ENCODE data around the gene EMC9. TPM values are rescaled to one million over a fixed set of nuclear protein-coding genes. Genes with fewer than 3 reads are reported as not detected.

Gene EMC9
- polyA plus RNA-seq, 2 donors: 24.5 to 26.6 TPM

- 84 to 87% methylated on average over 2 of the region's 2 CpGs for WGBS, 2 donors
- no peak overlapping the region for H3K4me3 ChIP-seq (ENCODE audit: low read depth in 1 of 2, low read length in 2 of 2)
- H3K9me3 ChIP-seq (ENCODE audit: control insufficient read depth in 2 of 2, insufficient read depth in 1 of 2, low read depth in 1 of 2, low read length in 1 of 2): no peaks in the 10 kb centered on the region
- no peaks in the 10 kb centered on the region for H3K27me3 ChIP-seq (ENCODE audit: control insufficient read depth in 1 of 2, insufficient read depth in 2 of 2, low read length in 2 of 2)
- no peak overlapping the region for H3K27ac ChIP-seq (ENCODE audit: low read depth in 2 of 2, low read length in 1 of 2)
- H3K36me3 ChIP-seq (ENCODE audit: control insufficient read depth in 2 of 2, insufficient read depth in 2 of 2, low read length in 1 of 2): peaks cover 3 to 10% of the 10 kb centered on the region in 2 donors
- peaks cover 8 to 14% of the 10 kb centered on the region in 2 donors for H3K4me1 ChIP-seq (ENCODE audit: control insufficient read depth in 2 of 2, insufficient read depth in 2 of 2, low read length in 1 of 2)
These were observed 2.1 kb upstream of the EMC9 start for GRCh38 chr14:24143511-24143910.

DNA sequence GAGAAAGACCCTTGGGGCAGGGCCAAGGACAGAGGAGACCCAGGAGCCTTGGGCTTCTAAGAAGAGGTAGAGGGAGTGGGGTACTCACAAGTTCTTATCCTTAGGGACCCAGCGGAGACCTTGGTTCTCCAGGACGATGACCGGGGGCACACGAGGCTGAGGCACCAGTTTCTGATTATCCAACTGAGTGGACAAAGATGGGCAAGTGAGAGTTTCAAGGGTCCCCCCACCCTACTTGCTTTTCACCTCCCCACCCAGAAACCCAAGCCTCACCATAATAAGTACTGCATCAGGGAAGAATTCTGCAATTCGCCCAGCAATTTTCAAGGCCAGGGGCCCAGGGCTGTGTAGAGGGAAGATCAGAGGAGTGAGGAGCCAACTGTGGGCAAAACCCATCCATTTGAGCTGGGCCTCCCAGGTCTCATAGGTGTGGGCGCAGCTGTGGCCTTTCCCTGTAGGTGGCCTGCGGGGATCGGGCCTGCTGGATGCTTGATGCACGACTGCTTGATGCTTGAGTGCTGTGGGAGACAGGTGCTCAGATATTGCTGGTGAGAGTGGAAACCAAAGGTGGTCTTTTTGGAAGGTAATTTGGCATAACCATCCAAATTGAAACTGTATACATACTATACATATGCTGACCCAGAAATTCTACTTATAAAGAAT lies 2.0 kb downstream of the EMC9 start:
- H3K4me3 ChIP-seq (ENCODE audit: low read depth in 1 of 2, low read length in 2 of 2): no peak overlapping the region
- WGBS, 2 donors: 72 to 81% methylated on average over 9 of the region's 9 CpGs
- peaks cover 8 to 15% of the 10 kb centered on the region in 2 donors for H3K4me1 ChIP-seq (ENCODE audit: control insufficient read depth in 2 of 2, insufficient read depth in 2 of 2, low read length in 1 of 2)
- no peak overlapping the region for H3K27ac ChIP-seq (ENCODE audit: low read depth in 2 of 2, low read length in 1 of 2)
- no peaks in the 10 kb centered on the region for H3K9me3 ChIP-seq (ENCODE audit: control insufficient read depth in 2 of 2, insufficient read depth in 1 of 2, low read depth in 1 of 2, low read length in 1 of 2)
- peaks cover 3 to 18% of the 10 kb centered on the region in 2 donors for H3K36me3 ChIP-seq (ENCODE audit: control insufficient read depth in 2 of 2, insufficient read depth in 2 of 2, low read length in 1 of 2)
- H3K27me3 ChIP-seq (ENCODE audit: control insufficient read depth in 1 of 2, insufficient read depth in 2 of 2, low read length in 2 of 2): no peaks in the 10 kb centered on the region

DNA sequence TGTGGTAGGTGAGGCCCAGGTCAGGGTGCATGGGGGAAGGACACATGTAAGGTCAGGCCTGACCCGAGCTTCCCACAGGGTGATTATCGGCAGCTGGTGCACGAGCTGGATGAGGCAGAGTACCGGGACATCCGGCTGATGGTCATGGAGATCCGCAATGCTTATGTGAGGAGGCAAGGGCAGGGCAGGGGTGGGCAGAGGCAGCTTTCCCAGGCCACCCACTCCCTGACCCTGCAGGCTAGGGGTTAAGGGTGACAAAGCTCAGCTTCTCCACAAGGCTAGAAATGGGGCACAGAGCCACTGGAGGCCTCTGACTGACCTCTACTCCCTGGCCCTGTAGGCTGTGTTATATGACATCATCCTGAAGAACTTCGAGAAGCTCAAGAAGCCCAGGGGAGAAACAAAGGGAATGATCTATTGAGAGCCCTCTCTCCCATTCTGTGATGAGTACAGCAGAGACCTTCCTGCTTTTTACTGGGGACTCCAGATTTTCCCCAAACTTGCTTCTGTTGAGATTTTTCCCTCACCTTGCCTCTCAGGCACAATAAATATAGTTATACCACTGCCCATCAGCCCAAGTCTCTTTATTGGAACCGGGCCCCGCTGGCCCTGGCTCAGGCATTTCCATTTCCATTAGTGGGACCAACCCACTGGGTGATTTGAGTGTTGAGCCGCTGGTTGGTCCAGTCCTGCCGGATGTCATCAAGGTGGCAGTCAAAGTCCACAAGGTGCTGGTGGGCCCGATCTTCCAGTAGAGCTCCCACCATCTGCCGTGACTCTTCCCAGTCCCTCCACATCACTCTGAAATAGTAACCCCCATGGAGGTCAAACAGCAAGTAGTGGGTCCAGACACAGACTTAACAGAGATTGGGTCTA lies 2.8 kb downstream of the EMC9 start:
- Histone ChIP-seq H3K27ac (ENCODE audit: low read depth in 2 of 2, low read length in 1 of 2) (no peak overlapping the region), H3K27me3 (ENCODE audit: control insufficient read depth in 1 of 2, insufficient read depth in 2 of 2, low read length in 2 of 2) (no peaks in the 10 kb centered on the region), H3K9me3 (ENCODE audit: control insufficient read depth in 2 of 2, insufficient read depth in 1 of 2, low read depth in 1 of 2, low read length in 1 of 2) (no peaks in the 10 kb centered on the region), H3K4me1 (ENCODE audit: control insufficient read depth in 2 of 2, insufficient read depth in 2 of 2, low read length in 1 of 2) (peaks cover 8 to 15% of the 10 kb centered on the region in 2 donors), H3K36me3 (ENCODE audit: control insufficient read depth in 2 of 2, insufficient read depth in 2 of 2, low read length in 1 of 2) (peaks cover 3 to 14% of the 10 kb centered on the region in 2 donors), H3K4me3 (ENCODE audit: low read depth in 1 of 2, low read length in 2 of 2) (no peak overlapping the region)
- WGBS, 2 donors: 80 to 81% methylated on average over 13 of the region's 13 CpGs

- peaks cover 8 to 15% of the 10 kb centered on the region in 2 donors for H3K4me1 ChIP-seq (ENCODE audit: control insufficient read depth in 2 of 2, insufficient read depth in 2 of 2, low read length in 1 of 2)
- no peak overlapping the region for H3K4me3 ChIP-seq (ENCODE audit: low read depth in 1 of 2, low read length in 2 of 2)
These were observed 3.6 kb downstream of the EMC9 start for GRCh38 chr14:24137529-24138395.

GRCh38 chr14:24136684-24137528 lies 4.5 kb downstream of the EMC9 start:
- WGBS, 2 donors: 25% methylated on average over 13 of the region's 13 CpGs
- peaks cover 8 to 15% of the 10 kb centered on the region in 2 donors for H3K4me1 ChIP-seq (ENCODE audit: control insufficient read depth in 2 of 2, insufficient read depth in 2 of 2, low read length in 1 of 2)

More at GRCh38 chr14:24137529-24138395, 3.6 kb downstream of the EMC9 start:
- Histone ChIP-seq H3K27me3 (ENCODE audit: control insufficient read depth in 1 of 2, insufficient read depth in 2 of 2, low read length in 2 of 2) (no peaks in the 10 kb centered on the region), H3K27ac (ENCODE audit: low read depth in 2 of 2, low read length in 1 of 2) (peak overlapping the region in 1 of 2 donors; percentile 87), H3K9me3 (ENCODE audit: control insufficient read depth in 2 of 2, insufficient read depth in 1 of 2, low read depth in 1 of 2, low read length in 1 of 2) (no peaks in the 10 kb centered on the region), H3K36me3 (ENCODE audit: control insufficient read depth in 2 of 2, insufficient read depth in 2 of 2, low read length in 1 of 2) (peaks cover 3 to 14% of the 10 kb centered on the region in 2 donors)
- WGBS, 2 donors: 79 to 87% methylated on average over 8 of the region's 8 CpGs

DNA sequence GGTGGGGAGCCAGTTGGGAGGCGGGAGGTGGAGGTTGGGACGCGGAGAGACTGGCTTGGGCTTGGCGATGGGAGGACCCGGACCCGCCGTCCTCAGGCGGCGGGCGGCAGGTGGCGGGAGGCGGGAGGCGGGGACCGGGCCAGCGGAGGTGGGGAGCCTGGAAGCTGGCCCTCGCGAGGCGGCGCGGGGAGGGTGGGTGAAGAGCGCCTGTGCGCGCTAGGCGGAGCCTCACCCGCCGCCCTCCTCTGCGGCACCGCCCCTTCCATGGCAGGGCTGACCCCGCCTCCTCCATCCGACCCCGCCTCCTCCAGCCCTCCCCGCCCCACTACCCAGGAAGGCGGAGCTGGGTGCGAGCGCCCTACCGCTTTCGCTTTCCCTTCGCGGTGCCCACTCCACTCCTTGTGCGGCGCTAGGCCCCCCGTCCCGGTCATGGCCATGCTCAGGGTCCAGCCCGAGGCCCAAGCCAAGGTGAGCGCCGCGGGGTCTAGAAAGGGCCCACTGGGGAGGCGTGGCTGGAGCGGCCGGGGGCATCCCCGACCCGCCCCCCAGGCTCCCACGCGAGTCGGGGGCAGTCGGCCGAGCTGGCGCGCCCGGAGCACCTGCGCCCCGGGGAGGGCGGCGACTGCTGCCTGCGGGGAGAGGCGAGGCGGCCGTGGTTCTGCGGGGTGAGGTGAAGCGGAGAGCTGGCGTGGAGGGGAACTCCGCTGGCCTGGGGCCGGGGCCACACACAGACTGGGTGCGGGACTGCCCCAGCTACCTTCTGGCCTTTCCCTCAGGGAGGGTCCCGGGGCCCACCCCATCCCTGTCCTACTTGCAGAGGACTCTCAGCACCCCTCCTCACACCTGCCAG lies 5.3 kb downstream of the EMC9 start, which contains the start of gene PSME1:
Gene PSME1 (plus strand): TSS at position 361 of the 850 bp plus-strand sequence. CDS start 69 bp downstream, at position 430.
- Histone ChIP-seq H3K36me3 (ENCODE audit: control insufficient read depth in 2 of 2, insufficient read depth in 2 of 2, low read length in 1 of 2) (peaks cover 3 to 14% of the 10 kb centered on the region in 2 donors), H3K27me3 (ENCODE audit: control insufficient read depth in 1 of 2, insufficient read depth in 2 of 2, low read length in 2 of 2) (no peaks in the 10 kb centered on the region), H3K4me3 (ENCODE audit: low read depth in 1 of 2, low read length in 2 of 2) (peak within 1 kb of the TSS; percentile 63 to 94), H3K4me1 (ENCODE audit: control insufficient read depth in 2 of 2, insufficient read depth in 2 of 2, low read length in 1 of 2) (peaks cover 13 to 15% of the 10 kb centered on the region in 2 donors), H3K9me3 (ENCODE audit: control insufficient read depth in 2 of 2, insufficient read depth in 1 of 2, low read depth in 1 of 2, low read length in 1 of 2) (no peaks in the 10 kb centered on the region), H3K27ac (ENCODE audit: low read depth in 2 of 2, low read length in 1 of 2) (peak within 1 kb of the TSS; percentile 81 to 87)
- whole genome bisulfite sequencing, 2 donors: 0 to 1% methylated on average over 28 to 75 of the region's 75 CpGs

More at GRCh38 chr14:24136684-24137528, 4.5 kb downstream of the EMC9 start:
- Histone ChIP-seq H3K36me3 (ENCODE audit: control insufficient read depth in 2 of 2, insufficient read depth in 2 of 2, low read length in 1 of 2) (peaks cover 3 to 14% of the 10 kb centered on the region in 2 donors), H3K27ac (ENCODE audit: low read depth in 2 of 2, low read length in 1 of 2) (peak overlapping the region; percentile 81 to 87), H3K4me3 (ENCODE audit: low read depth in 1 of 2, low read length in 2 of 2) (peak overlapping the region; percentile 63 to 94), H3K27me3 (ENCODE audit: control insufficient read depth in 1 of 2, insufficient read depth in 2 of 2, low read length in 2 of 2) (no peaks in the 10 kb centered on the region), H3K9me3 (ENCODE audit: control insufficient read depth in 2 of 2, insufficient read depth in 1 of 2, low read depth in 1 of 2, low read length in 1 of 2) (no peaks in the 10 kb centered on the region)

- Histone ChIP-seq H3K27me3 (ENCODE audit: control insufficient read depth in 1 of 2, insufficient read depth in 2 of 2, low read length in 2 of 2) (no peaks in the 10 kb centered on the region), H3K4me1 (ENCODE audit: control insufficient read depth in 2 of 2, insufficient read depth in 2 of 2, low read length in 1 of 2) (peaks cover 13 to 15% of the 10 kb centered on the region in 2 donors), H3K9me3 (ENCODE audit: control insufficient read depth in 2 of 2, insufficient read depth in 1 of 2, low read depth in 1 of 2, low read length in 1 of 2) (no peaks in the 10 kb centered on the region), H3K4me3 (ENCODE audit: low read depth in 1 of 2, low read length in 2 of 2) (peak overlapping the region; percentile 44 to 63), H3K36me3 (ENCODE audit: control insufficient read depth in 2 of 2, insufficient read depth in 2 of 2, low read length in 1 of 2) (peaks cover 3 to 14% of the 10 kb centered on the region in 2 donors), H3K27ac (ENCODE audit: low read depth in 2 of 2, low read length in 1 of 2) (peak overlapping the region; percentile 63 to 84)
- 3 to 7% methylated on average over 9 of the region's 9 CpGs for WGBS, 2 donors
These were observed 5.9 kb downstream of the EMC9 start for GRCh38 chr14:24135584-24135833.

DNA sequence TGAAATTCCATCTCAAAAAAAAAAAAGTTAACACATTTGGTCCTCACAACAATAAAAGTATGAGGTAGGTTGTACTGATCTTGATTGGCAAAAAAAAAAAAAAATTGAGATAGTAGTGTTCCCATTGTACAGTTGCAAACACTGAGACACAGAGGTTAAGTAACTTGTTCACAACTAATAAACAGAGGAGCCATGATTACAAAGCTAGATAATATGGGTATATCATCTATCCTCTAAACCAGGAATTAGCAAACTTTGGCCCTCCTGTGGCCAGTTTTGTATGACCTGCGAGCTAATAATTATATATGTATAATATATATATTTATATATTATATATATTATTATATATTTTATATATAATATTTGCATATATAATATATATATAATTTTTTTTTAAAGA lies 7.7 kb downstream of the EMC9 start:
- WGBS, 2 donors: 89 to 95% methylated on average over 1 of the region's 1 CpG
- Histone ChIP-seq H3K27ac (ENCODE audit: low read depth in 2 of 2, low read length in 1 of 2) (no peak overlapping the region), H3K4me3 (ENCODE audit: low read depth in 1 of 2, low read length in 2 of 2) (no peak overlapping the region), H3K9me3 (ENCODE audit: control insufficient read depth in 2 of 2, insufficient read depth in 1 of 2, low read depth in 1 of 2, low read length in 1 of 2) (no peaks in the 10 kb centered on the region), H3K36me3 (ENCODE audit: control insufficient read depth in 2 of 2, insufficient read depth in 2 of 2, low read length in 1 of 2) (peaks cover 2 to 11% of the 10 kb centered on the region in 2 donors), H3K4me1 (ENCODE audit: control insufficient read depth in 2 of 2, insufficient read depth in 2 of 2, low read length in 1 of 2) (peaks cover 5 to 13% of the 10 kb centered on the region in 2 donors), H3K27me3 (ENCODE audit: control insufficient read depth in 1 of 2, insufficient read depth in 2 of 2, low read length in 2 of 2) (no peaks in the 10 kb centered on the region)
